ENCODE data around the gene KRTCAP2.
A peak's percentile ranks its signal among the peaks of the same experiment; 100 is the strongest.
"Not testable (repeated sequence)": the region's sequence is repeated elsewhere in the genome, so short reads cannot be mapped to it uniquely, and the experiment has no call there.

The KRTCAP2 gene

GRCh38 chr1:155199792-155200191 is 26.7 kb upstream of the KRTCAP2 start:
- no peak for DNase-seq (ENCODE audit: low read depth)

- no peak for DNase-seq (ENCODE audit: low read depth)
Measured at GRCh38 chr1:155198547-155198906, 25.4 kb upstream of the KRTCAP2 start.

- DNase-seq (ENCODE audit: low read depth) = no peak
Measured at GRCh38 chr1:155197901-155198546, 24.9 kb upstream of the KRTCAP2 start.

GRCh38 chr1:155196893-155197638 is 24.0 kb upstream of the KRTCAP2 start:
- no peak for DNase-seq (ENCODE audit: low read depth)

- DNase-seq (ENCODE audit: low read depth) = no peak
Measured at GRCh38 chr1:155196103-155196892, 23.2 kb upstream of the KRTCAP2 start.

GRCh38 chr1:155195201-155196102 is 22.3 kb upstream of the KRTCAP2 start:
- DNase-seq (ENCODE audit: low read depth) = no peak

- DNase-seq (ENCODE audit: low read depth) = not testable (repeated sequence)
Measured at GRCh38 chr1:155193991-155194240, 20.8 kb upstream of the KRTCAP2 start.

- DNase-seq (ENCODE audit: low read depth) = peak; percentile 53
Measured at GRCh38 chr1:155193275-155193990, 20.3 kb upstream of the KRTCAP2 start.

GRCh38 chr1:155192346-155193274 is 19.5 kb upstream of the KRTCAP2 start:
- DNase-seq (ENCODE audit: low read depth) = no peak

GRCh38 chr1:155191904-155192303 is 18.8 kb upstream of the KRTCAP2 start:
- DNase-seq (ENCODE audit: low read depth) = no peak

- DNase-seq (ENCODE audit: low read depth) = not testable (repeated sequence)
Measured at GRCh38 chr1:155189926-155190325, 16.8 kb upstream of the KRTCAP2 start.

- no peak for DNase-seq (ENCODE audit: low read depth)
Measured at GRCh38 chr1:155188268-155188667, 15.2 kb upstream of the KRTCAP2 start.

- DNase-seq (ENCODE audit: low read depth) = no peak
Measured at GRCh38 chr1:155187456-155187891, 14.4 kb upstream of the KRTCAP2 start.

GRCh38 chr1:155186794-155187455 is 13.8 kb upstream of the KRTCAP2 start:
- no peak for DNase-seq (ENCODE audit: low read depth)

GRCh38 chr1:155186067-155186793 is 13.1 kb upstream of the KRTCAP2 start:
- DNase-seq (ENCODE audit: low read depth) = no peak

- no peak for DNase-seq (ENCODE audit: low read depth)
Measured at GRCh38 chr1:155185783-155186066, 12.6 kb upstream of the KRTCAP2 start.

GRCh38 chr1:155184835-155185782 is 12.0 kb upstream of the KRTCAP2 start:
- DNase-seq (ENCODE audit: low read depth) = no peak

GRCh38 chr1:155184351-155184811 is 11.3 kb upstream of the KRTCAP2 start:
- DNase-seq (ENCODE audit: low read depth) = no peak

All from stimulated activated CD8-positive, alpha-beta memory T cell treated with anti-CD3 and anti-CD28 coated beads, Interleukin-15, amount 100 ng/mL, for 1 hour (primary cell).